A673 (cell line): Measurements from ENCODE around the gene C6orf15. TPM values are rescaled to one million over a fixed set of nuclear protein-coding genes. Genes with fewer than 3 reads are reported as not detected.

Experiments used
- BruUV-seq: library from RNA; stranded (reverse); fragments of 400-500 nt; replicated peaks from 2 replicates; lab custom pipeline; 2021; lab: Mats Ljungman, UMichigan
- CTCF ChIA-PET: fragments of 300-600 bp; sonication (Branson Sonifier 250); formaldehyde crosslinking; loops from one replicate; lab custom pipeline; 2022; ENCODE audit warnings: antibody characterized with exemption; lab: Charles Lee
- POLR2A ChIA-PET: fragments of 300-600 bp; sonication (Branson Sonifier 250); formaldehyde crosslinking; loops from one replicate; lab custom pipeline; 2022; ENCODE audit warnings: antibody characterized with exemption; ENCODE audit not compliant: low non-redundant PET; lab: Charles Lee
- DNase-seq: peaks from one replicate; pipeline ENCODE4 v3.0.0-alpha.2; 2015; ENCODE audit warnings: low spot score
- H3K27ac ChIP-seq: fragments of 200-600 bp; sonication (generic); 2 replicates; pipeline ENCODE4 v1.5.1; 2016; ENCODE audit warnings: mixed run types, low read depth, mild to moderate bottlenecking, mixed read lengths, antibody characterized with exemption, low read length; ENCODE audit not compliant: poor library complexity, severe bottlenecking
- H3K27me3 ChIP-seq: fragments of 200-600 bp; sonication (generic); replicated peaks from 2 replicates; pipeline ENCODE4 v1.6.1; 2017; ENCODE audit warnings: mixed run types, low read depth, mild to moderate bottlenecking, mixed read lengths, antibody characterized with exemption, low read length; ENCODE audit not compliant: insufficient read depth, poor library complexity
- H3K36me3 ChIP-seq: fragments of 200-600 bp; sonication (generic); 2 replicates; pipeline ENCODE4 v1.6.1; 2016; ENCODE audit warnings: mixed run types, mild to moderate bottlenecking, mixed read lengths, antibody characterized with exemption, low read length; ENCODE audit not compliant: insufficient read depth, poor library complexity, severe bottlenecking
- H3K4me1 ChIP-seq: fragments of 200-600 bp; sonication (generic); 2 replicates; pipeline ENCODE4 v1.6.1; 2017; ENCODE audit warnings: mixed run types, mild to moderate bottlenecking, mixed read lengths, antibody characterized with exemption, low read length; ENCODE audit not compliant: insufficient read depth, poor library complexity, severe bottlenecking
- H3K4me3 ChIP-seq: fragments of 200-600 bp; sonication (generic); 2 replicates; pipeline ENCODE4 v1.5.1; 2016; ENCODE audit warnings: low read depth, mixed run types, mild to moderate bottlenecking, mixed read lengths, low read length; ENCODE audit not compliant: poor library complexity, severe bottlenecking
- H3K9me3 ChIP-seq: fragments of 200-600 bp; sonication (generic); 2 replicates; pipeline ENCODE4 v1.6.1; 2016; ENCODE audit warnings: mixed run types, low read depth, mild to moderate bottlenecking, mixed read lengths, antibody characterized with exemption, low read length; ENCODE audit not compliant: poor library complexity, severe bottlenecking
- CTCF ChIP-seq: fragments of 300-800, 200-600 bp; sonication (generic); conservative IDR thresholded peaks from 2 replicates; pipeline ENCODE4 v1.5.1; 2017; ENCODE audit warnings: low read depth, mild to moderate bottlenecking, antibody characterized with exemption, low read length, moderate library complexity, mixed read lengths
- EZH2 ChIP-seq: fragments of 200-600 bp; sonication (generic); IDR thresholded peaks from 2 replicates; pipeline ENCODE4 v1.6.1; 2017; ENCODE audit warnings: borderline replicate concordance, low read depth, mild to moderate bottlenecking, mixed read lengths, antibody characterized with exemption, low read length; ENCODE audit not compliant: poor library complexity, severe bottlenecking
- intact Hi-C: fragments of 100-400 bp; cut with micrococcal nuclease; formaldehyde crosslinking; loops from one replicate; pipeline ENCODE4 v1.10.0; 2022; ENCODE audit not compliant: unreplicated experiment
- total RNA-seq: library from RNA; stranded (reverse); gene quantifications from 2 replicates; pipeline ENCODE4 v1.2.3, GENCODE V29; 2021

Gene C6orf15
- total RNA-seq, 1 experiment from 2014 or later: not detected

GRCh38 chr6:31143148-31143547, 30.8 kb upstream of the C6orf15 start:
- H3K27me3 ChIP-seq: no peaks in the 10 kb centered on the region
- intact Hi-C loops: no loop called here
- DNase-seq: no peak
- BruUV-seq: no TSS peak
- CTCF ChIA-PET: no interaction called here
- H3K4me1 ChIP-seq: no peaks in the 10 kb centered on the region
- H3K4me3 ChIP-seq: no peak overlapping the region
- no peaks in the 10 kb centered on the region for H3K9me3 ChIP-seq
- H3K27ac ChIP-seq: no peak overlapping the region
- TF ChIP-seq EZH2 (no peak), CTCF (no peak)
- H3K36me3 ChIP-seq: peaks cover 18% of the 10 kb centered on the region
- POLR2A ChIA-PET: no interaction called here

GRCh38 chr6:31142361-31142761, 30.0 kb upstream of the C6orf15 start:
- BruUV-seq: TSS peak; percentile 82

GRCh38 chr6:31140643-31141042, 28.3 kb upstream of the C6orf15 start:
- TF ChIP-seq EZH2: no peak
- TF ChIP-seq CTCF: no peak

More at GRCh38 chr6:31142361-31142761, 30.0 kb upstream of the C6orf15 start:
- TF ChIP-seq EZH2 (no peak), CTCF (no peak)
- Histone ChIP-seq H3K4me3 (no peak overlapping the region), H3K27ac (no peak overlapping the region), H3K9me3 (no peaks in the 10 kb centered on the region), H3K36me3 (peaks cover 18% of the 10 kb centered on the region), H3K27me3 (no peaks in the 10 kb centered on the region), H3K4me1 (no peaks in the 10 kb centered on the region)
- intact Hi-C loops: no loop called here
- DNase-seq: no peak
- POLR2A ChIA-PET: interaction anchor here (0.6 kb wide), 1 partner anchor 47 kb away, joined by 4 read pairs; no protein-coding TSS in a partner anchor
- CTCF ChIA-PET: no interaction called here

More at GRCh38 chr6:31140643-31141042, 28.3 kb upstream of the C6orf15 start:
- Histone ChIP-seq H3K27ac (no peak overlapping the region), H3K9me3 (no peaks in the 10 kb centered on the region), H3K27me3 (no peaks in the 10 kb centered on the region), H3K4me3 (no peak overlapping the region), H3K4me1 (no peaks in the 10 kb centered on the region), H3K36me3 (peaks cover 18% of the 10 kb centered on the region)
- intact Hi-C loops: no loop called here
- DNase-seq: no peak
- ChIA-PET POLR2A (no interaction called here), CTCF (interaction anchor here (0.6 to 0.7 kb wide), 2 partner anchors 96 to 262 kb away, joined by 3 read pairs; no protein-coding TSS in a partner anchor)
- BruUV-seq: no TSS peak
